ENCODE results near the gene CNTNAP2.

DNA sequence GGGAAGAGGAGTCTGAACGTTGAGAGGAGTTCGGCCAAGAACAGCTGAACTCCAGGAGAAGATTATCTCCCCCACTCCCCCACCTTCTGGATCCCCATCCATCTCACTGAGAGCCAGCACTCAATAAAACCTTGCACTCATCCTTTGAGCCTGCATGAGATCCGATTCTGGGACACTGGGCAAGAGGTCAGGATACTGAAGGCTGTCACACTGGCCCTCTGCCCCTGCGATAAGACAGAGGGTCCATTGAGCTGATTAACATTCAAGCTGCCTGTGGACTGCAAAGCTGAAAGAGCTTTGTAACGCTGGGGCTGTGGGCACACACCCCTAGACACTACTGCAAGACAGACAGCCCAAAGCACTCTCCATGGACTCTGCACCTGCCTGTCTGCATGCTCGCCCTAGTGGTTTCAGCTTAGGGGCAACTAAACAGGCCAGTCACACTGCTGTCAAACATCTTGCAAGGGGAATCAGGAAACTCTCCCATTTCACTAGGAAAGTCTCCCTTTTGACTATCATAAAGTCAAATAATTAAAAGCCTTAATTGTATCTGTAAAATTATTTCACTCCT is 42.3 kb upstream of the CNTNAP2 start:
- TF ChIP-seq, protein P1, sequence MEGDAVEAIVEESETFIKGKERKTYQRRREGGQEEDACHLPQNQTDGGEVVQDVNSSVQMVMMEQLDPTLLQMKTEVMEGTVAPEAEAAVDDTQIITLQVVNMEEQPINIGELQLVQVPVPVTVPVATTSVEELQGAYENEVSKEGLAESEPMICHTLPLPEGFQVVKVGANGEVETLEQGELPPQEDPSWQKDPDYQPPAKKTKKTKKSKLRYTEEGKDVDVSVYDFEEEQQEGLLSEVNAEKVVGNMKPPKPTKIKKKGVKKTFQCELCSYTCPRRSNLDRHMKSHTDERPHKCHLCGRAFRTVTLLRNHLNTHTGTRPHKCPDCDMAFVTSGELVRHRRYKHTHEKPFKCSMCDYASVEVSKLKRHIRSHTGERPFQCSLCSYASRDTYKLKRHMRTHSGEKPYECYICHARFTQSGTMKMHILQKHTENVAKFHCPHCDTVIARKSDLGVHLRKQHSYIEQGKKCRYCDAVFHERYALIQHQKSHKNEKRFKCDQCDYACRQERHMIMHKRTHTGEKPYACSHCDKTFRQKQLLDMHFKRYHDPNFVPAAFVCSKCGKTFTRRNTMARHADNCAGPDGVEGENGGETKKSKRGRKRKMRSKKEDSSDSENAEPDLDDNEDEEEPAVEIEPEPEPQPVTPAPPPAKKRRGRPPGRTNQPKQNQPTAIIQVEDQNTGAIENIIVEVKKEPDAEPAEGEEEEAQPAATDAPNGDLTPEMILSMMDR (IDR thresholded peaks at IDR 0.05): no peak
- TF ChIP-seq POLR2A (IDR thresholded peaks at IDR 0.05): no peak
